Activated T-helper 1 cell treated with Interleukin-2 at 50 U/mL for 16 hours (primary cell): ENCODE results near the gene NFE2L2.
"Not testable (repeated sequence)": the region's sequence is repeated elsewhere in the genome, so short reads cannot be mapped to it uniquely, and the experiment has no call there.

Source experiments
- DNase-seq: peaks from one replicate; pipeline ENCODE4 v3.0.0-alpha.2; 2020; ENCODE audit warnings: low read depth

The NFE2L2 gene

DNA sequence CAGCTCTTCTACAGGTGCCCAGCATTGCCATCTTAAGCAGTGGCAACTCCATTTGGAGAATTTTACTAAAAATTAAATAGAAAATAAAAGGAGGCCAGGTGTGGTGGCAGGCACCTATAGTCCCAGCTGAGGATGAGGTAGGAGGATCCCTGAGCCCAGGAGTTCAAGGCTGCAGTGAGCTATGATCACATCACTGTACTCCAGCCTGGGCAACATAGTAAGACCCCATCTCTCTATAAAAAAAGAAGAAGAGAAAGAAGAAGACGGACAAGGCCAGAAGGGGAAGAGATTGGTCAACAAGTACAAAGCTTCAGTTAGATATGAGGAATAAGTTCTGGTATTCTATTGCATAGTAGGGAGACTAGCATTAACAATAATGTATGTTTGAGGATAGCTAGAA is 73.6 kb downstream of the NFE2L2 start:
- no peak for DNase-seq

DNA sequence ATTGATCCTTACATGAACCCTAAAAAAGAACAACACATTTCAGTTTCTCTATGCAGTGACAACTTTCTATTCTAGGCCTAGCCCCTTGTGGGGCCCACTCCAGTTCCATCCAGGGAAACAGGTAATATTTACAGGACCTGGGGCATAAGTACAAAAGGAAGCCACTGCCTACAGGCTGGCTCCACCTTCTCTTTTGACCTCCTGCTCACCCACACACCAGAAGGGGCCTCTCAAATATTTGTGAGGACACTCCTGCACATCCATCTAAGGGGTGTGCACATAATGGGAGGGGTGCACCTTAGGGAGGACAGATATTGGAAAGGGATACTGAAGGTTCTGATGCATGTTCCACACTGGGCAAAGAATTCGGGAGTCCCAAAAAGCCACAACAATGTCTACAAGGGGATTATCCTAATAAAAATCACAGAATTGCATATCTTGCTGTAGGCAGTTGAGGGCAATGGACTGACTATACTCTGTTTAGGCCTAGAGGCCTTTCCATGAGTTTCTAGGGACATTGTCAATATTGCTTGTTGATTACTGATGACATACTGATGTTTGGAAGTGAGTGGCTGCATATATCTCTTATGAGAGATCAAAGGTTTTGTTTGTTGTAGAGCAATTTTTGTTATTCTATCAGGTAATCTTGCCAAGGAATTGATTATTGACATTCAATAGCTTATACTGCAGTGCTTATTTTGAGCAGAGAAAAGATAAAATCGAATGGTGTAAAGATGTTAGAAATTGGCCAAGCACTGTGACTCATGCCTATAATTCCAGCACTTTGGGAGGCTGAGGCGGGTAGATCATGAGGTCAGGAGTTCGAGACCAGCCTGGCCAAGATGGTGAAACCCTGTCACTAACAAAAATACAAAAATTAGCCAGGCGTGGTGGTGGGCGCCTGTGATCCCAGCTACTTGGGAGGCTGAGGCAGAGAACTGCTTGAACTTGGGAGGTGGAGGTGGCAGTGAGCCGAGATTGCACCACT is 75.8 kb downstream of the NFE2L2 start:
- DNase-seq: no peak

DNA sequence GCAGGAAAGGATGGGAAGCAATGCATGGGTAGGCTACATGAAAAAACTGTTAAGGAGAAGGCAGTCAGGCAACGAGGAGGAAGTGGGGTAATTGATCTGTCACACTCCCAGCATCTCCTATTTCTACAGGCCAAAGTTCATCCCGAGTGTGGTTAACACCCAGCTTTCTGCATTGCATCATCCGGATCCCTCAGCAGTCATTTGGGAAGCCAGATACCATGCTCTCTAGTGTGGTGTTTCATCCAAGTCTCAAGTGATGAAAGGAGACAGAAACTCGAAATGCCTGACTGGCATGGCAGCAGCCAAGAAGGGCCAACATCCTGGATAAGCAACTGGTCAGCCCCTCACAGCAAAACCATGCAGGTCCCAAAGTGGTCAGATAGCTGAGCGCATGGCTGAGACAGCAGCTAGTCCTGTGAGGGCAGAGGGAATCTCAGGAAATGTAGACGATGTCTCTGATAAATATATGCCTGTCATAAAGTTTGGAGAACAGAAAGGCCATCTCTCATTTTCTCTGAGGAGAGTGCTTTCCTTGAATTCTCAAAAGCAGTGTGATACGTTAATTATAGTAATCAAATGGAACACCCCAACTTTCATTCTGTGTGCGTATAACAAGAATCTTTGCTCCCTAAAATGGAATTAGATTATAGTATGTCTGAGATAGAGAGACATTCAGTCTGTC is 76.8 kb downstream of the NFE2L2 start:
- DNase-seq: no peak

DNA sequence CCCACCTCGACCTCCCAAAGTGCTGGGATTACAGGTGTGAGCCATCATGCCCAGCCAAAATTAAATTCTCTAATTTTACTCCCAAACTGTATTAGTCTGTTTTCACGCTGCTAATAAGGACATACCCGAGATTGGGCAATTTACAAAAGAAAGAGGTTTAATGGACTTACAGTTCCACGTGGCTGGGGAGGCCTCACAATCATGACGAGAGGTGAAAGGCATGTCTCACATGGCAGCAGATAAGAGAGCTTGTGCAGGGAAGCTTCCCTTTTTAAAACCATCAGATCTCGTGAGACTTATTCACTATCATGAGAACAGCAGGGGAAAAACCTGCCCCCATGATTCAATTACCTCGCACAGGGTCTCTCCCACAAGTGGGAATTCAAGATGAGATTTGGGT is 78.5 kb downstream of the NFE2L2 start:
- DNase-seq: not testable (repeated sequence)

DNA sequence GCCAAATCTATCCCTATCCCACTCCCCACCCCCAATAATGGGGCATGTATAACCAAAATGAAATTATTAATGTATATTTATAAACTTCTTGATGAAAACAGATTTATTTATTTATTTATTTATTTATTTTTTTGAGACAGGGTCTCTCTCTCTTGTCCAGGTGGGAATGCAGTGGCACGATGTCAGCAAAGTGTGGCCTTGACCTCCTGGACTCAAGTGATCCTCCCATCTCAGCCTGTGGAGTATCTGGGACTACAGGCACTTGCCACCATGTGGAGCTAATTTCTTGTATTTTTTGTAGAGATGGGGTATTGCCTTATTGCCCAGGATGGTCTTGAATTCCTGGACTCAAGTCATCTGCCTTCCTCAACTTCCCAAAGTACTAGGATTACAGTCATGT is 79.9 kb downstream of the NFE2L2 start:
- no peak for DNase-seq

DNA sequence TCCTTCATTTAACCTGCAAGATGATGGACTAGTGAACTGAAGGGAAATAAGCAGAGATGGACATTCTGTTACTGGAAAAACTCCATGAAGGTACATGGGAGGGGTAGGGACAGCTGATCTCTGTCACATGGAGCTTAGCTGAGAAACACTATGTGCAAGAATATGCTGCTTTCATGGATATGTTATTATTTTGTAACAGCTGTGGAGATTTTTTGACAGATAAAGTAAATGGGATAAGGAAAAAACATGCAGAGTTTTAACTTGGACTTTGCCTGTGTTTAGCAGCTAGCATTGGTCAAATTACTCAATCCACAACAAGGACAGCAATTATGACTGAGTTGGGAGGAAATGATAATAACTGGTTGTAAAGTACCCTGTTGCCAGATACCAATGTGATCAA is 80.7 kb downstream of the NFE2L2 start:
- no peak for DNase-seq
